NCI-H2171 (cell line): ENCODE data around the gene B3GAT2.

Experiments used
- DNase-seq: peaks from one replicate; lab custom pipeline; 2025; lab: John Stamatoyannopoulos, UW

B3GAT2 gene

DNA sequence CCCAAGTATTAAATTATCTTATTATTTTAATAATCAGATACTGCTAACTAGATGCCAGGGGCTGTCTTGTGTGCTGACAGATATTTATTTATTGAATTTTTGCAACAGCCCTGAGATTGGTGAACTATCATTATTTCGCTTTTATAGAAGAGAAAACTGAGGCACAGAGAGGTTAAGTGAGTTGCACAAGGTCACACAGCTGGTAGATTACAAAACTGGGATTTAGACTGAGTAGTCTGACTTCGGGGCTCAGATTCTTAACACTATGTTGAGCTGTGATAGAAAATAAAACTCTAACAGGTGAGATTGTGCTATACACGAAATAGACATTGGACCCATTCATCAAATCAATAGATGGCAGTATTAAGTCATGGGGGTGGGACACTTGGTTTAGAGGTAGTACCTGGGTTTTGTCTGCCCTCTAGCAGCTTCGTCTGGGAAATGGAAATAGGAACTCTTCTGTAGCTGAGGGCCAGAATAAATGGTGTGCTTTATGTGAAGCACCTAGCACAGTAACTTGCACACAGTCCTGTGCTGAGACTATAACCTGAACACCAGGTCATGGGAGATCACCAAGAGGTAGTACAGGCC, 113.4 kb downstream of the B3GAT2 start:
- no peak for DNase-seq

DNA sequence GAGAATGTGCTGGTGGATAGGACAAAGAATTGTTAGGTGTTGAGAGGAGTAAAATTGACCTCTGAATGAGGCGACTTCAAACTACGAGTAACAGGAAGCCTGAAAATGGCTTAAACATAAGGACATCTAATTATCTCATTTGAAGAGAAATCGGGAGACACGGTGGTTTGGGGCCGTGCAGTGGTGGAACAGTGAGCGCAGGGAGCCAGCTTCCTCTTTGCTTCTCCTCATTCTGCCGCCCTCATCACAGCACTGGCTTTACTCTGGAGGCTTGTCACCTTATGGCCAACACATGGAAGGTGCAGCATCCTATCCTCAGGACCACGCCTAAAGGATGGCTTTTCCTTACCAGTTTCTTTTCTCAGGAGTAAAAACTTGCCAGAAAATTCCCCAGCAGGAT, 114.3 kb downstream of the B3GAT2 start:
- no peak for DNase-seq

DNA sequence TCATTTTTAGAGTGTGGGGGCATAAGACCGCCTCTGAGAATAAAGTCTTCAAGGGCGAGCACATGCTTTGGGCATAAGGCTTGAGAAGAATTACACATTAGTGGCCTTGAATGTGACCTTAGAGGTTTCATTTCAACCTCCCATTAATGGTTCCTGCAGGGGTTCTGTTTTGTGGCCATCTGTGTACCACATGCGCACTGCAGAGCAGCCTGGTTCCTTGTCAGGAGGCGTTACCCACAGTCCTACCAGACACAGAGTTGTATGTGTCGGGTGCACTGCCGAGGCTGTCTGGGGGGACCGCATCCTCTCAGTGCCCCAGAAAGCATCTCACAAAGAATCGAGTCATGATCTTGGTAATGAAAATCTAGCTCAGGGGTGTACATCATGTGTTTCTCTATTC, 115.7 kb downstream of the B3GAT2 start:
- no peak for DNase-seq

DNA sequence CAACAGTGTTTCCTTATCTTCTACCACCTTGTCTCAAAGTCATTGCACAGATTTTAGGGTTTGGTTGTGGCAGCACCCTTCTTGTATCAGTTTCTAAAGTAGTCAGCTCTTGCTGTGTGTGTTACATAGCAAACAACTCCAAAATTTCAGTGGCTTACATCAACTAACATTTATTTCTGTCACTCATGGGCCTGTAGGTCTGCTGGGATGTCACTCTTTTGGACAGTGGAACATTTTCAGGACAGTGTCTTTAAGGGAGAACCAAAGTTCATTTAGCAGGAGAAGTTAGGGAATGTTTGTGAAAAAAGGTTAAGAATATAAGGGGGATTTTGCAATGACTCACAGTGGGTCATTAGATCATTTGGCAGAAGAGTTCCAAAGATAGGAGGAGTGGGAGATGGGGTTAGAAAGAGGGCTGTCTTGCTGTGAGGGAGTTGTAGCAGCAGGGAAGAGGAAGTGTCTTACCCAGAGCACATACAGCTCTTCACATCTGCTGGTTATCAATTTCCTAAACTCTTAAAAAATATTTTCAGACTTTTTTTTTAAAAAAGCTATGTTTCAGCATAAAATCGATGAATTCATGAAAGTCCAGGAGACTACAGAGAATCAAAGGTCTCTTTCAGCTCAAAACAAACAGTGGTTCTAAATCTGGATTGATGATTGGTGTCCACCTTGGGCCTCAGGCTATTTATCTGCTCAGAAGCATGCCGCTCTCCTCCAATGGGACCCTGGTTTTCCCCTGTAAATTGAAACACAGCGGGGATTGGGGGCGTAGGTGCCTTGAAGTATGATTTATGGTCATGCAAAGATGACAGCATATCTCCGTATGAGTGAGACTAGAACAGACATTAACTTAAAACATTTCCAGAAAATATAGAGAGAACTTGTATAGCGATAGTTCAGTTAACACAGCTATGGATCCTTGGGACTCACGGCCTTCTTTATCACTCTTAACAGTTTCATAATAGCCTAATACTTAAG, 117.3 kb downstream of the B3GAT2 start:
- no peak for DNase-seq

DNA sequence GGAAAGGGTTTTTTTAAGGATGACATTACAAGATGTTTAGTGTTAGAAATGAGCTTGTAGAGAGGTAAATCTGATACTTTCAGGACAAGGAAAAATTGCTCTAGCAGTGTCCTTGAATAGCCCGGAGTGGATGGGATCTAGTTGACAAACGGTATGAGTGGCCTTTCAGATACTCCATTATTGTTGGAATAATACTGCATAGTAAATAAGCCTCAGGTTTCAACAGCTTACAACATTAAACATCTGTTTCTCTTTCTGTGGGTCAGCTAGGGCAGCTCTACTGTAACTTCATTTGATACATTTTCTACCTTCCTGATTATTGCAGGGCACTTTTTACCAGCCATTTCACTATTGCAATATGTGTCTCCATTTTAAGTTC, 118.0 kb downstream of the B3GAT2 start:
- no peak for DNase-seq

DNA sequence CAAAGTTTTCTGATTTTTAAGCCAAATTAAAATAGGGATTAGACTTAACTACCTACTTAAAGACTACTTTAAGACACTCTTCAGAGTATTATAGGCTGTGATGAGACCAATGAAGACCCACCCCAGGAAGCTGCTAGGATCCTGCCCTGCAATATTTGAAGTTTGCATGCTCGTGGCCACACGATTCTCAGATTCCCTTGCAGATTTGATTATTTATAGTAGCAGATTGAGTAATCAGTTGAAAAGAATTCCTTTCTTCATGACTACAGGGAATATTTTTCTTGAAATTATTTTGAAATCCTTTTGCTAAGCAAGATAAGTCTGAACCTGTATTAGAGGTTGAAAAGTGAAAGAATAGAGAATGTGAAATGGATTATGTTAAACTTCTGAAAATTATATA, 122.3 kb downstream of the B3GAT2 start:
- no peak for DNase-seq

DNA sequence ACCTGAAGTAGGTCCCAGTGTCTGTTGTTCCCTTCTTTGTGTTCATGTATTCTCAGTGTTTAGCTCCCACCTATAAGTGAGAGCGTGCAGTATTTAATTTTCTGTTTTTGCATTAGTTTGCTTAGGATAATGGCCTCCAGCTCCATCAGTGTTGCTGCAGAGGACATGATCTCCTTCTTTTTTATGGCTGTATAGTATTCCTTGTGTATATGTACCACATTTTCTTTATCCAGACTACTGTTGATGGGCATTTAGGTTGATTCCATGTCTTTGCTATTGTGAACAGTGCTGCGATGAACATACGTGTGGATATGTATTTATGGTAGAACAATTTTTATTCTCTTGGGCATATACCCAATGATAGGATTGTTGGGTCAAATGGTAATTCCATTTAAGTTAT, 125.4 kb downstream of the B3GAT2 start:
- DNase-seq, result no peak

DNA sequence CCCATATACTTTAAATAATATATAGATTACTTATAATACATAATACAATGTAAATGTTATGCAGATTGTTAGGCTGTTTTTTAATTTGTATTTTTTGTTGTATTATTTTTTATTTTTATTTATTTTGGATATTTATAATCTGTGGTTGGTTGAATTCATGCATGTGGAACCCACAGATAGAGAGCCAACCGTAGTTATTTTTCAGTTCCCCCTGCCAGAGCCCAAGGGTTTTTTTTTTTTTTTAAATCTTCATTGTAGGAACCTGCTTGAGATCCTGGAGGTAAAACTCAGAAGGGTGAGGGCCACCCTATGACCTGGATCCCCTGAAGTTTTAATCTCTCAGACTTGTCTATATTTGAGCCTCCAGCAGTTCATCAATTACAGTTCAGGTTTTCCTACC, 133.2 kb downstream of the B3GAT2 start:
- no peak for DNase-seq

DNA sequence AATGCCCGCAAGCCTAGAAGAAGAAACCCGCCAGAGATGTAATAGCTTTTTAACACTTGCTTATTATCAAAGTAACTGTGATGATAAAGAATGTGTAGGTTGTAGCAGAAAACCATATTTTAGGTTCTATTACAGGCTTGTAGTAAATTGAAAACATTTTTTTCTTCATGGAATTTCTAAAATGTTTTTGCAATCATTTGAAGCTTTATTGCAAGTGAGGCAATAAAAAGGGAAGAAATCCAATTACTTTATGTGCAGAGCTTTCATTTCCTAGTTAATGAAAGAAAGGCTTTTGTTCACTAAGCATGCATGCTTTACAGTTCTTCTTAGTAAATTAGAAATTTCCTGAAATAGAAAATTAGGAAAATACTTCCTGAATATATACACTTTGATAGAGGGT, 135.1 kb downstream of the B3GAT2 start:
- DNase-seq, result no peak

DNA sequence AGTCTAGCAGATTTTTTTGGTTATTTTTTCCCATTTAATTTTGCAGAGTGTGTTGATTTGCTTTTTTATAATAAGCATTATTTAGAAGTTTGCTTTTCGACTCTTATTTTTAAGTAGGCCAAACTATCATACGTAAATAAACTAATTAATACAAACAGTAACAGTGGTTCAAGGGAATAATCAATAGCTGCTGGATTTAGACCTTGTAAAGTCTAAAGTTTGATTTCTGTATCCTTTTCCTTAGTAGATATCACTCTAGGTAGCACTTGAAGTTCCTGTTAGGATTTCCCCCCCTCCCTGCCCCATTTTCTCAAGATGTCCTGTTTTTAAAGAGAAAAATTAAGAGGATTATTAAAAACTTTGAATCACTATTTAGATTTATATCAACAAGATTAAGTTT, 136.1 kb downstream of the B3GAT2 start:
- DNase-seq, result no peak

DNA sequence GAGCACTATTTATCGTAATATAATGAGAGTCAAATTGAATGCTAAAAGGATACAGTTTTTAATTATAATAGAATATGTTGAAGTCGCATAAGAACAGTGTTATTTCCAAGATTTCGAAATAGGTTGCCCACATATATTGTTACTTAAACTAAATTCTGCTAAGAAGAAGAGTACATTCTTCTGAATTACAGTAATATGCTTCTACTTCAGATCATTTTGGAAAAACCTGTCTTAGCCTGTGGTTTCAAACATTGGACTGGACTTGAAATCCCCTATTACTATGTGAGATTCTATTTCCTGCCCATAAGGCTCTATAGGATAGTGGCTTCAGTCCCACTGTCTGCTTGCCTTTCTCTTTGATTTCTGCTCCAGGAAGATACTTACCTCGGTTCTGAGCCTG, 137.2 kb downstream of the B3GAT2 start:
- no peak for DNase-seq

DNA sequence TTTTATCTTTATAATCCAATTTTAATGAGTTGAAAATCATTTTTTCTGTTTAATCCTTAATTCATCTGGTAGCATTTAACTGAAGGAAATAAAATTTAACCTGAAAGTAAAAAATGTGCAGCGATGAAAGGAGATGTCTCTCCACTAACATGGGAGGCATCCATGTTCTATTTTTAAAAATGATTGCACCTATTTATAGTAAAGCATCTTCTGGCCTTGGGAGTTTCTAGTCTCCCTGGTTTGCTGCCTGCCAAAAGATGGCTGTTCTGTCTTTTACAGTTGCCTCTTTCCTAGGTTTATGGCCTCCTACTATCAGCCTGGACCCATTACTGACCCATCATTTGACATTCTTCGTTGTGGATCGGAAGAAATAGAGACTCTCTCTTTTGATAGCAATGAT, 143.0 kb downstream of the B3GAT2 start:
- DNase-seq, result no peak

DNA sequence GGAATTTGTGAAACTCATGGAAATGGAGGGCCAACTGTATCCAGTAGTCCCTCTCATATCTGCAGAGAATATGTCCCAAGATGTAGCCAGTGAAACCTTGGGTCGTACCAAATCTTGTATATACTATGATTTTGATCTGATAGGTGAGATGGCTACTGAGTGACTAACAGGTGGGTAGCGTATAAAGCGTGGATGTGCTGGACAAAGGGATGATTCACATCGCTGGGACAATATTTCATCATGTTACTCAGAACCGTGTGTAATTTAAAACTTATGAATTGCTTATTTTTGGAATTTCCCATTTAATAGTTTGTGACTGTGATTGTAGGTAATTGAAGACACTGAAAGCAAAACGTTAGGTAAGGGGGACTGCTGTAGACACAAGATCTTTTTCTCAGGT, 145.1 kb downstream of the B3GAT2 start:
- DNase-seq, result no peak
